ENCODE data around the gene GABRE.

The GABRE gene

GRCh38 chrX:151983186-151983585, 8.7 kb upstream of the GABRE start:
- no peak overlapping the region for H3K4me3 ChIP-seq (ENCODE audit: low read depth, low read length)
- in situ Hi-C loops (cut with HindIII; ENCODE audit: low sequenced_read_pairs), result no loop called here
- TF ChIP-seq CTCF (IDR thresholded peaks at IDR 0.05; ENCODE audit: low read depth, low read length, missing control alignments), result no peak
- no peak for DNase-seq (ENCODE audit: low read depth)

GRCh38 chrX:151982222-151982621, 7.7 kb upstream of the GABRE start:
- no peak for TF ChIP-seq CTCF (IDR thresholded peaks at IDR 0.05; ENCODE audit: low read depth, low read length, missing control alignments)
- DNase-seq (ENCODE audit: low read depth), result peak; percentile 73
- H3K4me3 ChIP-seq (ENCODE audit: low read depth, low read length), result no peak overlapping the region
- in situ Hi-C loops (cut with HindIII; ENCODE audit: low sequenced_read_pairs), result no loop called here

GRCh38 chrX:151981129-151981528, 6.7 kb upstream of the GABRE start:
- no peak overlapping the region for H3K4me3 ChIP-seq (ENCODE audit: low read depth, low read length)
- TF ChIP-seq CTCF (IDR thresholded peaks at IDR 0.05; ENCODE audit: low read depth, low read length, missing control alignments), result no peak
- in situ Hi-C loops (cut with HindIII; ENCODE audit: low sequenced_read_pairs), result no loop called here
- DNase-seq (ENCODE audit: low read depth), result no peak

- TF ChIP-seq CTCF (IDR thresholded peaks at IDR 0.05; ENCODE audit: low read depth, low read length, missing control alignments), result no peak
- DNase-seq (ENCODE audit: low read depth), result no peak
- in situ Hi-C loops (cut with HindIII; ENCODE audit: low sequenced_read_pairs), result no loop called here
- H3K4me3 ChIP-seq (ENCODE audit: low read depth, low read length), result no peak overlapping the region
These were observed 3.4 kb upstream of the GABRE start for GRCh38 chrX:151977923-151978322.

GRCh38 chrX:151977009-151977408, 2.5 kb upstream of the GABRE start:
- H3K4me3 ChIP-seq (ENCODE audit: low read depth, low read length), result no peak overlapping the region
- no peak for TF ChIP-seq CTCF (IDR thresholded peaks at IDR 0.05; ENCODE audit: low read depth, low read length, missing control alignments)
- no peak for DNase-seq (ENCODE audit: low read depth)
- in situ Hi-C loops (cut with HindIII; ENCODE audit: low sequenced_read_pairs), result no loop called here

- no peak for DNase-seq (ENCODE audit: low read depth)
- H3K4me3 ChIP-seq (ENCODE audit: low read depth, low read length), result no peak overlapping the region
- TF ChIP-seq CTCF (IDR thresholded peaks at IDR 0.05; ENCODE audit: low read depth, low read length, missing control alignments), result no peak
- in situ Hi-C loops (cut with HindIII; ENCODE audit: low sequenced_read_pairs), result no loop called here
These were observed 1.3 kb upstream of the GABRE start for GRCh38 chrX:151975736-151976275.

GRCh38 chrX:151975228-151975593, 735 bp upstream of the GABRE start:
- peak overlapping the region; percentile 62 for H3K4me3 ChIP-seq (ENCODE audit: low read depth, low read length)
- DNase-seq (ENCODE audit: low read depth), result no peak
- no peak for TF ChIP-seq CTCF (IDR thresholded peaks at IDR 0.05; ENCODE audit: low read depth, low read length, missing control alignments)
- in situ Hi-C loops (cut with HindIII; ENCODE audit: low sequenced_read_pairs), result no loop called here
